ENCODE results near the gene CKM.
"Not testable (repeated sequence)": the region's sequence is repeated elsewhere in the genome, so short reads cannot be mapped to it uniquely, and the experiment has no call there.

The CKM gene

GRCh38 chr19:45269939-45270338, 52.7 kb downstream of the CKM start:
- not testable (repeated sequence) for H3K27me3 Mint-ChIP-seq; H3K4me1 Mint-ChIP-seq (ENCODE audit: low read depth); H3K27ac Mint-ChIP-seq; H3K4me3 Mint-ChIP-seq; H3K9me3 Mint-ChIP-seq
- peaks cover 10% of the 10 kb centered on the region for H3K36me3 Mint-ChIP-seq (ENCODE audit: low read depth)

GRCh38 chr19:45267296-45267695, 55.4 kb downstream of the CKM start:
- peaks cover 6% of the 10 kb centered on the region for H3K36me3 Mint-ChIP-seq (ENCODE audit: low read depth)
- no peak overlapping the region for H3K27ac Mint-ChIP-seq
- no peak overlapping the region for H3K4me3 Mint-ChIP-seq
- H3K27me3 Mint-ChIP-seq: no peaks in the 10 kb centered on the region
- H3K9me3 Mint-ChIP-seq: no peaks in the 10 kb centered on the region
- H3K4me1 Mint-ChIP-seq (ENCODE audit: low read depth): no peaks in the 10 kb centered on the region

GRCh38 chr19:45265375-45265774, 57.3 kb downstream of the CKM start:
- Mint-ChIP-seq H3K27ac (no peak overlapping the region), H3K27me3 (no peaks in the 10 kb centered on the region)

GRCh38 chr19:45264781-45265317, 57.8 kb downstream of the CKM start:
- H3K4me1 Mint-ChIP-seq (ENCODE audit: low read depth): no peaks in the 10 kb centered on the region
- no peaks in the 10 kb centered on the region for H3K36me3 Mint-ChIP-seq (ENCODE audit: low read depth)
- H3K27me3 Mint-ChIP-seq: no peaks in the 10 kb centered on the region
- no peak overlapping the region for H3K4me3 Mint-ChIP-seq
- H3K9me3 Mint-ChIP-seq: no peaks in the 10 kb centered on the region
- no peak overlapping the region for H3K27ac Mint-ChIP-seq

More at GRCh38 chr19:45265375-45265774, 57.3 kb downstream of the CKM start:
- Mint-ChIP-seq H3K4me3 (no peak overlapping the region), H3K36me3 (ENCODE audit: low read depth) (no peaks in the 10 kb centered on the region), H3K9me3 (no peaks in the 10 kb centered on the region), H3K4me1 (ENCODE audit: low read depth) (no peaks in the 10 kb centered on the region)

- H3K4me3 Mint-ChIP-seq: no peak overlapping the region
- no peaks in the 10 kb centered on the region for H3K4me1 Mint-ChIP-seq (ENCODE audit: low read depth)
- H3K27me3 Mint-ChIP-seq: no peaks in the 10 kb centered on the region
- H3K36me3 Mint-ChIP-seq (ENCODE audit: low read depth): no peaks in the 10 kb centered on the region
- H3K27ac Mint-ChIP-seq: no peak overlapping the region
- H3K9me3 Mint-ChIP-seq: no peaks in the 10 kb centered on the region
Observed at GRCh38 chr19:45263013-45263412, 59.7 kb downstream of the CKM start.

- Mint-ChIP-seq H3K4me1 (ENCODE audit: low read depth) (no peaks in the 10 kb centered on the region), H3K27ac (no peak overlapping the region), H3K36me3 (ENCODE audit: low read depth) (no peaks in the 10 kb centered on the region)
Observed at GRCh38 chr19:45262570-45262969, 60.1 kb downstream of the CKM start.

GRCh38 chr19:45258862-45259261, 63.8 kb downstream of the CKM start:
- no peak overlapping the region for H3K4me3 Mint-ChIP-seq
- no peaks in the 10 kb centered on the region for H3K9me3 Mint-ChIP-seq
- H3K36me3 Mint-ChIP-seq (ENCODE audit: low read depth): no peaks in the 10 kb centered on the region
- no peak overlapping the region for H3K27ac Mint-ChIP-seq
- peaks cover 4% of the 10 kb centered on the region for H3K4me1 Mint-ChIP-seq (ENCODE audit: low read depth)
- H3K27me3 Mint-ChIP-seq: no peaks in the 10 kb centered on the region

More at GRCh38 chr19:45262570-45262969, 60.1 kb downstream of the CKM start:
- Mint-ChIP-seq H3K27me3 (no peaks in the 10 kb centered on the region), H3K9me3 (no peaks in the 10 kb centered on the region), H3K4me3 (no peak overlapping the region)

GRCh38 chr19:45256836-45257235, 65.8 kb downstream of the CKM start:
- Mint-ChIP-seq H3K36me3 (ENCODE audit: low read depth) (no peaks in the 10 kb centered on the region), H3K4me3 (no peak overlapping the region), H3K4me1 (ENCODE audit: low read depth) (peaks cover 23% of the 10 kb centered on the region), H3K27me3 (no peaks in the 10 kb centered on the region), H3K9me3 (no peaks in the 10 kb centered on the region), H3K27ac (no peak overlapping the region)
